GM18868 (cell line): ENCODE data around the gene CD99L2.

Experiments
- ATAC-seq: cut with Tn5 transposase; IDR thresholded peaks from one replicate; pipeline ENCODE4 v1.9.1; 2021; ENCODE audit warnings: mild to moderate bottlenecking, moderate library complexity; ENCODE audit not compliant: unreplicated experiment

CD99L2 gene

DNA sequence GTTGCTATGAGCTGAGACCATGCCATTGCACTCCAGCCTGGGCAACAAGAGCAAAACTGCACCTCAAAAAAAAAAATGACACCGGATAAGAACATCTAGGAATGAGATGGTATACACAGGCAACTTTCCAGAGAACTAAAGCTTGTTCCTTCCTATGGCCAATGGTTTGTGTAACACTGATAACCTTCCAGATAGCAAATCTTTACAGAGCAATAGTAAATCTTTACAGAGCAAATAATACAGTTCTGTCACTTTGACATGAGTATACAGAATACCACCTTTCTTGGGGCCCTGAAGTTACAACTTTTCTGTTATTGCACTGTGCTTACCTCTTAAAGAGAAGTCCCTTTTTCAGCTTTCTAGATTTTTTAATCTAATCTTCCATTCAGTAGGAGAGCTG is 91.6 kb downstream of the CD99L2 start:
- ATAC-seq = no peak

DNA sequence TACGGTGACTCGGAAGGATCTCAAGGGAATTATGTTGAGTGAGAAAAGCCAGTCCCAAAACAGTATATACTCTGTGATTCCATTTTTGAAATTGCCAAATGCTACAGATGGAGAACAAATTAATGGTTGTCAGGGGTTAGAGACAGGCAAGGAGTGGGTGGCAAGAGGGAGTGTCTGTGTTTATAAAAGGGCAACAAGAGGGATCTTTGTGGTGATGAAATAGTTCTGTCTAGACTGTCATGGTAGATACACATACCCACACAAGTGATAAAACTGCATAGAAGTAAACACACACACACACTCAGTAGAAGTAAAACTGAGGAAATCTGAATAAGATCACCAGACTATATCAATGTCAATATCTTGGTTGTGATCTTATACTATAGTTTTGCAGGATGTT is 92.7 kb downstream of the CD99L2 start:
- no peak for ATAC-seq

DNA sequence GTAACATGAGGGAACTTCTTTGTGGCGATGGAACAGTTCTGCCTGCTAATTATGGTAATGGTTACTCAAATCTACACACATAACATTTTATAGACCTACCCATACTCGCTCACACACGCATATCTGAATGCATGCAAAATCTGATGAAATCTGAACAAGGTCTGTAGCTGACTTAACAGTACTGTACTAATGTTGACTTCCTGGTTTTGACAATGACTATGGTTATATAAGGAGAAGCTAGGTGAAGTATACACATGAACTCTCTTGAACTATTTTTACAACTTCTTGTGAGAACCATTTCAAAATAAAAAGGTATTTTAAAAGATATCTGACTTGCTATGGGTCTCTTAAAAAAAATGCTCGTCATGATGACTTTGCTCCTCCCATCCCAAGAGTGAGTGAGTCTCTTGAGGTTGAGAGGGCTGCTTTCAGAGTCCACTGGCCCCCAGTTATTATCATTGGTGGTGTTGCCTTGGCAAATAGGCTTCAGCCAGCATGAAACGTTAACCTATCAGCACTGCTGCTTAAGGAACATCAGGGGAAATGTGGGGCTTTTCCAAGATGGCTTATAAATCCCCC is 105.4 kb downstream of the CD99L2 start:
- no peak for ATAC-seq

DNA sequence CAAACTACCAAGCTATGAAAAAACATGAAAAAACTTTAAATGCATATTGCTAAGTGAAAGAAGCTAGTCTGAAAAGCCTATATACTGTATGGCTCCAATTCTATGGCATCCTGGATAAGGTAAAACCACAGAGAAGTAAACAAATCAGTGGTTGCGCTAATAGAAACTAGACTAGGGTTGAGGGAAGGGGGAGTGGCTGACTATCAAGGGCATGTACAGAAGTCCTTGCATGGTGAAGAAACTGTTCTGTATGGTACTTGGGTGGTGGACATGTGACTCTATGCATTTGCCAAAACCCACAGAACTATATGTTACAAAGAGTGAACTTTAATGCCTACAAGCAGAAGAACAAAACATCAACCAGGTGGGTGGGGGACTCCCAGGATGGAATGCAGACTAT is 108.4 kb downstream of the CD99L2 start:
- ATAC-seq = no peak

DNA sequence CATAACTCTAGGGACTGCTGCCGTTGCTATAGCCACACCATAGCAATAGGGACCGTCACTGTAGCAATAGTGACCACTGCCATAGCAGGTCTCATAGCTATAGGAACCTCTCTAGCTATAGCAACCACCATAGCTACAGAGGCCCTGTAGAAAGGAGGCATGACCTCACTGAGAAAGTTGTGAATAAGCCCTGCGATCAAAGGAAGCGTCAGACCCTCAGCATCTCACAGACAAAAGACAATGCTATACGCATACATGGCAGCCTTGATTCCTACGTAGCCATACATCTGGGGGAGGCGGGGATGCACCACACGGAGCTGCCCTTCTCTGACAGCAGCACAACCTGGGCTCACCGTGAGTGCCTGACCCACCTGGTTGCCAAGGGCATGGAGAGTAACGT is 116.8 kb downstream of the CD99L2 start:
- no peak for ATAC-seq

DNA sequence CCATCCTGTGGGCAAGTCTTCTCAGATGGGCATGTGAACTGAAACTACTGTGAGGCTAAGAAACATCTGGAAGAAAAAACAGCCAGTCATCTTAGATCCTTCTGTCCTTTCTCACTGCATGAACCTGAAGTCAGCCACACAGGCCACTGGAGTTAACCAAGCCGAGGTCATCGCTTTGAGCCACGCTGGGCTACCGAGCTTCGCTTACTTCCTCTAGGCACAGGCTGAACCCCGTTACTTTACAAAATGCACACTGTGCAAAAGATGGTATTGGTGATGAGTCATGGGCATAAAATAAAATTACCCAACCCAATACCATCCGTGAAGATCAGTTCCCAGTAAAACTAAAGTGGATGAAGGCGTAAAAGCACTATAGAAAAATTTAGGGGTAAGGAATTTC is 119.1 kb downstream of the CD99L2 start:
- ATAC-seq = no peak

DNA sequence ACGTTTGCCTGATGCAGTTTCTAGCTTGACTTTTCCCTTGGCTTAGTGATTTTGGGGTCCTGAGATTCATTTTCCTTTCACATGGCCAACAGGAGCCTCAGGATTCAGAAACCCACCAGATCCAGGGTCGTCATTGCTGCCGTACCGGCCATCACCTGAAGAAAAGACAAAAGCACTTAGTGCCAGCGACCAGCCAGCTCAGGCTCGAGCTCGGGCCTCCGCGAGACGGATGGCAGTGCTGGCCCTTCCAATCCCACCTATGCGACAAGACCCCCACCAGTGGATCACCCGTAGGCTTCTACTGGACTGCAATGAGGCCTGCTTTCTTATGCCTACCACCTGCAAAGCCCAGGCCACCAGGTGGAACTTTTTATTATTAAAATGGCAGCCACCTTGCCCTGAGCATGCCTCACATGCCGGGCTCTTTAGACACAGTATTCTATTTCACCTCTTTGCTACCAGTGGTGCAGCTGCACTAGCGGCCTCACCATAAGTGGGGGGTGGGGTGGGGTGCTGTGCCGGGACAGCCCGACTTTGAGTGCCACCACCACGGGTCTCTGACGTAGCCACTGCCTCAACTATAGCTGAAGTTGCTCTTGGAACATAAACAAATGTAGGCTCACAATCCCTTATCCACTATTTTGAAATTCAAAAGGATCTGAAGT is 121.0 kb downstream of the CD99L2 start:
- no peak for ATAC-seq

DNA sequence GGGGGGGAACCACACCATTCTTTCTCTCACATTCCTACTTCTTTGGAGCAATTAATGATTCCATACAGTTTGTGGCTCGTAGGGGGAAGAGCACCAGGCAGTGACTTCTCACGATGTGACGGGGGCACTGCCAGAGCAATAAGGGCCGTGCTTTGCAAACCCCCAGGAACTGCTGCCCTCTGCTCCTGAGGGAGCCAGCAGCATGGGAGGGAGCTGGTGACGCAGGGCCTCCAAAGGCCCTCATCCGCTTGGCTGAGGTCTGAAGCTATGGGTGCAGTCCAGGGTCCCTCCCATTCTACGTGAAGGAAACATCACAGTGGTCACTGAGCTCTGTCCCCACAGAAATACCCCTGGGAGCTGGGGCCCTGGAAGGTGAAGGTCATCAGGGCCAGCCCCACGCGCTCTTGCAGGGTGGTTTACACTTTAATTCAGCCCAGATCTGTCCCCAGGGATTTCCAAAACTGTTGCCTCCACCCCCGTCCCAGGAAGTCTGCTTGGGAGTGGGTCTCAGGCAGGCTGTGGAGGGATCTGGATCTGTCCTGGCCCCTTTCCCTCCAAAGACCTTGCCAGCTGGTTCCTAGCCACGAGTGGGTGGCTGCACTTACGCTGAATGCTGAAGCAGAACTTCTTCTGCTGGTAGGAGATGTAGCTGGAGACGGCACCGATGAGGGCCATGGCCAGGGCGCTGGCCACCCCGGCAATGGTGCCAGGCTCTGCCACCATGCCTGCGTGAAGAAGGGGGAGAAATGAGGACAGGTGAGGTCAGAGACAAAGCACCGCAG is 122.7 kb downstream of the CD99L2 start:
- no peak for ATAC-seq

DNA sequence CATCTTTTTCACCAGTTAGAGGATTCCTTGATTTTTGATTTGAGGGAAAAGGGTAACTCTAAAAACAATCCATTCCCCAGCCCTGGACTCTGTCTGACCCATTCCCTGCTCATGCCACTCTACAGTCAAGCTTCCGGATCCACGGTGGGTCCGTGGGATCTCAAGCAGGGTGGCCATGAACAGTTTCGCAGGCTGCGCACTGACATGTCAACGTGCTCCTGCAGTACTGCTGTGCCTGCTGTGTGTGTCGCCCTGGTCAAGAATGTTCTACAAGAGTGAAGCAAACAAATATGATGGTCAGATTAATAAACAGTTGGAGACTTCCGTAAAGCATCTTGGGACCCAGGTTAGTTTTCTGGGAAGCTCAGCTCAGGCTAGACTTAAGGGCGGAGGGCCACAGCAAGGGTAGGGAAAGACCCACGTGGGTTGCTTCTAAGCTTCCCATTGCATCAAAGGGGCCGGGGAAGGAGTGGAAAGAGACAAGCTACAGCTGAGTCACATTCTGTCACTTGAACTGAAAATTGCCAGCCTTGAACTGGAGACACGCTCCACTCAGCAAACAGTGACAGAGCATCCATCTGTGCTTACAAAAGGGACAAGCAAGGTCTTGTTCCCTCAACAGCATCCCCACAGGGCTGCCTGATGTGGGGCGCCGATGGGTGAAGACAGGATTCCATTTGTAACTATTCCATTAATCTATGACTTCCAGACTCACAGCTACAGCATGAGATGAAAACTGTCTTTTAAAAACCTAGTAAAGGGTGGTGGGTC is 123.5 kb downstream of the CD99L2 start:
- ATAC-seq = no peak

DNA sequence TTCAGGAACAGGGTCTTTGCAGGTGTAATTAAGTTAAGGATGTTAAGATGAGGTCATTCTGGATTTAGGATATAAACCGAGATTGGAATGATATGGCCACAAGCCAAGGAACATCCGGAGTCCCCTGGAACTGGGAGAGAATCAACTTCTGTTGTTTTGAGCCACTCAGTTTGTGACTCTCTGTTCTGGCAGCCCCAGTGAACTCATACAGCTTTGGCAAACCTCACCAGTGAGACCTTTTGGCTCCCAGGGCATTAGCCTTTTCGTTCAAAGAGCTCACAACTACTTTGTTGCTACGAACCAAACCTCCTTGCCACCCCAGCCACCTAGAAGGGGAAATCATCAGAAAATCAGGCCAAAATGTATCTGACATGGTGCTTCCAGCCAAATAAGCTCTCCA is 124.8 kb downstream of the CD99L2 start:
- ATAC-seq = no peak

DNA sequence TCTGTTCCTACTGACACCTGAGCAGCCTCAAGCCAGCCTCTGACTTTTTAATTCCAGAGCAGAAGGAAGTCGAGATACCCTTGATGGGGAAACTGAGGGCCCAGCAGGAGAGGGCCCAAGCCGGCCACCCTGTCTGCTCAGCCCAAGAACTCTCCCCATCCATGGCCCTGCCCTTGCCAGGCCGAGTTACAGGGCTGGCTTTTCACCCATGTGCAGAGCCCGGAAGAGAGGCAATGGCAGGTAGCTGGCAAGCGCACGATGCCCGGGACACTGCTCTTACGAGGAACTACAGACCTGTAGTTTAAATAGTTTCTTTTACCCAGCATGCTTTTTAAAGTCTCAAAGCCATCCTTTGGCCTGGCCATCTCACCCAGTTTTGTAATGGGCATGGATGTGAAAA is 125.4 kb downstream of the CD99L2 start:
- ATAC-seq = no peak

DNA sequence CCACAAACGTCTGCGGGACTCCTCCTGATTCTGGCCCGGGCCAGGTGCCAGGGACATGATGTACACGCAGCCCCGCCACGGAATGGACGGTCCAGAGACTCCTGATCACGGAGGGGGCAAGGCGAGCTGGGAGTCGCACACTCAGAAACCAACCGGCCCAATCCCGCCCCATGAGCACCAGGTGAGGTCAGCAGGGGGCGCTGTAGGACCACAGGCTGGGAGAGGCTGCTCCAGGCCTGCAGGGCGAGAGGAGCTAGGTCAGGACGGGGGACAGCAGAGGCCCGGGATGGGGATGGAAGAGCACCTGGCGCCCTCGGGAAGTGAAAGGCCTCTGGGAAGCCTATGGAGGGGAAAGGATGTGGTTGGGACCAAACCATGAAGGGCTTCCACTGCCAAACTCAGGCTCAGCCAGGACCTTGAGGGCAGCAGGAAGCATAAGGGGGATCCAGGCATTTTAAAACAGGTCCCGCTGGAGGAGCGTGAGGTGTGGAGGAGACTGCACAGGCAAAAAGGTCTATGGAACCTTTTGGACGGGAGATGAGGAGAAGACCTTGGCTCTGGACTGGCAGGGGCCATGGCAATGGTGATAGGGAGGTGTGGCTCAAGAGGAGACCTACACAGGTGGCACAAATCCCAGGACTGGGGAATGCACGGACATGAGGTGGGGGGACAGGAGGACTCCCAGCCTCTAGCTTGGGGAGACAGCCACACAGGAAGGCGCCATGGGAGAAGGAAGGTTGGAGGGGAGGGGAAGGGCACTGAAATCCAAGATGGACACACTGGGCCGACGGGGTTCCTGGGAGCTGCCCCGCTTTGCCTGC is 126.1 kb downstream of the CD99L2 start:
- peak; percentile 88 for ATAC-seq

DNA sequence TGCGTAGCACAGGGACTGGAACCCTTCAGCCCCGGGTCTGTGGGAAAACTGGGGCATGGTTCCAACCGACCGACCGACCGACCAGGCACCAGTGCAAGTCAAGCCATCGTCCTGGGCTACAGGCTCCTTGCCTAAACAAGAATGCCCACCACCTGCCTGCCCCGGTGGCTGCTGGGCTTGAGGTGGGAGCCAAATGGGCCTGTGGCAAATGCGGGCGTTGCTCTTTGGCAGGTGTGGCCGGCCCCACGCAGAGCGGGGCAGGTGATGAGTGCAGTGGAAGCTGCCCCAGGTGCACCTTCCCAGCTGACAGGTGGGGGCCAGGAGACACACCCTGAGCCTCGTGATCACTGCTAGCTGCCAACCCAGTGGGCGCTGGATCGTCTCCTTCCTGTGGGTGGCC is 127.4 kb downstream of the CD99L2 start:
- no peak for ATAC-seq

DNA sequence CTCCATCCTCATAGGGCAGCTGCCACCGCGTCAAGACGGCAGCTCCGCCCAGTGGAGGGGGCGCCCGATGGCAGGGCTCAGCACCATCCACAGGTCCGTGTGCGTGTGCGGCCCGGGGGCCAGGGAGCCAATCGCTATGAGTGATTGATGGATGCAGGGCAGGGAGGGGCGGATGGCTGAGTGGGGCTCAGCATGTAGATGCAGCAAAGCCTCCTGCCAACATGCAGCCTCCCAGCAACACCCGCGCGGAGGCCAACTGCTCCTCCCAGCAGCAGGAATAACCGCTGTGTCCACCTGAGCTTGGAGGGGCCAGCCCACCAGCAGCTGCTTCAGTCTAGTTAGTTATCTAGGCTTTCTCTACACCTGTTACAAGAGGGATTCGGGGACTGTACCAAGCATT is 127.8 kb downstream of the CD99L2 start:
- no peak for ATAC-seq

DNA sequence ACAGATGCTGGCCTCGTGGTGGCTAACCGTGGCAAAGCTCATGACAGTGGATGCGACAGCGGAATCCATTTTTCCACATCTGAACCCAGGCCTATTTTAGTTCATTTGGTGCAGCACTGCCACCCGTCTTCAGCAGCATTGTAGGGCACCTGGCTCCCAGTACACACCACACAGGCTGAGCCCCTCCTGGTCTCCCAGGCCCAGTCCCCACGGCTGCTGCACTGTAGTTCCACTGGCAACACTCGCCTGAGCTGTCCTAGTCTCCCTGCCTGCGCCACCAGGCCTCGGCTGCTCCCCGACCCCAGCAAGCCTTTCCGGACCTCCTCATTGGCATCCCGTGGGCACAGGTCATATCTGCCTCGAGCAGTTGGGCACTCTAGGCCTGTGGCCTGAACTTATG is 129.1 kb downstream of the CD99L2 start:
- ATAC-seq = no peak

DNA sequence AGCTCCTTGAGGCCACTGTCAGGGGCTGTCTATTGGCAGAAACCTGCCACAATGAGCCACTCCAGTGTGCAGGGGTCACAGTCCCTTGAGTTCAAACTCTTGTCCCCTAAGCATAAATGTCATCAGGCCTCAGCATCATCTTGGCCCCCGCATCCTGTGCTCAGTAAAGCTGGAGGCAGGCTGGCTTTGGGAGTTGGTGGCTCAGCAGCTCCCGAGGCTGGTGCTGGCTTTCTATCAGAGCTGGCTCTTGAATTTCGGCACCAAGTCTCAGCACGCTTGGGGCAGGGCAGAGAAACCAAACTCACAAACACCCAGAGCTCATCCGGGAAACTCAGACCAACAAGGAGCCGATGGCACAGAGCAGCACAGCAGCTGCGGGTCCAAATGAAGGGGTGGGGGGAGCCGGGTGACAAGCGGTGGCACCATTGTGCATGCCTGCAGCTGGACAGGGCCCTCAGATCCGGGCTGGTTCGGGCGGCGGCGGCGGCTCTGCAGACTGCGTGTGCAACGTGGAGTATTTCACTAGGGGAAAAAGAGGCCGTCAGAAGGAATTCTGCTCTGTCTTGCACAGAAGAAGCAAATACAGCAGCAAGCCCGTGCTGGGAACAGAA is 129.8 kb downstream of the CD99L2 start:
- no peak for ATAC-seq

DNA sequence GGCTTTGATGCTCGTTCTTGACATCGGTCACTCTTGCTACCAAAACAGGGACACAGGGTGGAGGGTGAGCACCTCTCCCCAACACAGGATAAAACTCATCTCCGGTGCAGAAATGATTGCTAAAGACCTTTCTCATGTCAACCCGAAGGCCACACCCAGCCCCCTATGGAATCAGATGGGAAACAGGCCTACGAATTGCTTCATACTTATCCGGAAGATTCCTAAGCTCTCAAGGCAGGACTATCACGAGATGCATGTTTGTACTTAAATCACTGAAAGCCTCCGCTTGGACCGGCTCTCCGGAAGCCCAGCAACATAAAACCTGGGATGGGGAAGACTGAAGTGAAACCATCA is 130.4 kb downstream of the CD99L2 start:
- ATAC-seq = no peak

DNA sequence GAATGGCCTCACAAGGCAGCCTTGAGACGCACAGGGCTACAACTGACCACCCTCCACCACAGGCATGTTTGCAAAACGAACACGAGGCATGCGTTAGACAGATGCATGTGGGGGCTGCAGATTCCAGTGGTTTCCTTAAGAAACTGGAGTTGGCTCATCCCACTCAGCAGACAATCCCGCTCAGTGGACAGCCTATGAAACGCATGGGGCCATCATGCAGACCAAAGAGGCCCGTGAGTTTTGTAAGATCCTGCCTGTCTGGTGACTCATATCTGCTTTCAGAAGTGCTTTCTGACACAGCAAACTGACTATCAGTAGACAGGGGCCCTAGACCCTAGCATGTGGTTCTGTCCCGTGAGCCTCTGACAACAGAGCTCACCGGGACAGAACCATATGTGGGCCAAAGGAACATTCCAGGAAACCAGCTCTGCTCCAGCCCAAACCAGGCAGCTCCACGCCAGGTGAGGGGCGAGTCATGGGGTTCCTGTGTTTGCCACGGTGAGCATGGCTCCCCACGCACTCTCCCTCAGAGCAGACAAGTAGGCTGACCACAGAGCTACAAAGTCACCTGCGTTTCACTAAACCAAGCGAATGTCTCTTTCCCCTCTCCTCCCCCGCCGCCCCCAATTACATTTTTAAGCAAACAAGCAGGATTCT is 130.9 kb downstream of the CD99L2 start:
- ATAC-seq = no peak

DNA sequence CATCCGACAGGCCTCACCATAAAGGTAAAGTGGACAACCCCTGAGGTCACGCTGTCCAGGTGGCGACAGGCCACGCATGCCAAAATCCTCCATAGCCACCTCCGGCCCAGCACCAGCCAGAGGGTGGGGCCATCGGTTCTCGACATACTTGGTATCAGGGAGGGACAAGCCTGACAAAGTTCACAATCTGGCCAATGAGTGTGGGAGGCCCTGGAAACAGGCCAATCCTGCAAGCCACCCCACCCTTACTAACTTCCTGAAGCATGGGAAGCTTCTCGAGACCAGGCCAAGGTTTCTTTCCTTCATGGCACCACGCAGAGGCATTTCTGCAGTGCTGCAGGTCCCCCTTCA is 131.4 kb downstream of the CD99L2 start:
- no peak for ATAC-seq
